HepG2 (cell line): ENCODE measurements around the gene IP6K1. TPM values are rescaled to one million over a fixed set of nuclear protein-coding genes. Genes with fewer than 3 reads are reported as not detected.

ENCODE experiments used
- FIP1L1 ChIP-seq: fragments of 200-400 bp; formaldehyde crosslinking; IDR thresholded peaks from 2 replicates; pipeline ENCODE4 v1.6.1; 2018; ENCODE audit warnings: low read depth, mild to moderate bottlenecking, low read length, moderate library complexity, borderline replicate concordance; ENCODE audit not compliant: insufficient read depth
- RCOR2 ChIP-seq: IDR thresholded peaks from 2 replicates; pipeline ENCODE4 v1.6.1; 2016; ENCODE audit warnings: missing biosample characterization, missing genetic modification reagents
- THYN1 ChIP-seq: sonication (generic); formaldehyde crosslinking; IDR thresholded peaks from 2 replicates; pipeline ENCODE4 v1.8.1; 2023; ENCODE audit warnings: low read depth, mild to moderate bottlenecking, moderate library complexity, missing genetic modification reagents, borderline replicate concordance
- ZFP37 ChIP-seq: sonication (generic); formaldehyde crosslinking; IDR thresholded peaks from 2 replicates; pipeline ENCODE4 v1.4.0; 2020; ENCODE audit warnings: missing genetic modification reagents, borderline replicate concordance
- ZFP82 ChIP-seq: sonication (generic); formaldehyde crosslinking; IDR thresholded peaks from 2 replicates; pipeline ENCODE4 v1.5.1; 2020; ENCODE audit warnings: mild to moderate bottlenecking, missing genetic modification reagents, borderline replicate concordance
- ZNF251 ChIP-seq: sonication (generic); formaldehyde crosslinking; IDR thresholded peaks from 2 replicates; pipeline ENCODE4 v1.9.0; 2021; ENCODE audit warnings: mild to moderate bottlenecking, missing genetic modification reagents
- ZNF563 ChIP-seq: sonication (generic); formaldehyde crosslinking; IDR thresholded peaks from 2 replicates; pipeline ENCODE4 v1.8.0; 2022; ENCODE audit warnings: mild to moderate bottlenecking, moderate library complexity, missing genetic modification reagents
- ZNF614 ChIP-seq: IDR thresholded peaks from 2 replicates; pipeline ENCODE4 v1.6.1; 2018; ENCODE audit warnings: missing biosample characterization, missing genetic modification reagents, inconsistent platforms, borderline replicate concordance
- polyA plus RNA-seq, 8 experiments: library from polyadenylated mRNA; depleted of rRNA in 3 of 8; stranded (reverse) in 7 of 8; unstranded in 1 of 8; fragments of >200 nt; fragmentation: Illumina TruSeq in 4 of 8; extraction: Trizol in 4 of 8; gene quantifications; 2 replicates each; pipeline versions ENCODE4 v1.2.1 to v1.2.3, GENCODE V29; 2011 to 2016; ENCODE audit warnings: low read depth in 4 of 8, missing spikeins in 1 of 8, mixed read lengths in 1 of 8; ENCODE audit not compliant: insufficient read depth in 1 of 8
- total RNA-seq, 5 experiments: library from RNA; depleted of rRNA; stranded (reverse); fragments of >200 nt; fragmentation: Illumina TruSeq; extraction: Trizol; gene quantifications; 2 replicates each; pipeline ENCODE4 v1.2.3, GENCODE V29; 2016; ENCODE audit warnings: low read depth in 1 of 5
- TF ChIP-seq, protein P1 (sequence below): sonication (generic); formaldehyde crosslinking; IDR thresholded peaks from 2 replicates; pipeline ENCODE4 v1.4.0; 2020; ENCODE audit warnings: missing genetic modification reagents
- TF ChIP-seq, protein P2 (sequence below), 2 experiments: sonication (generic) in 1 of 2; formaldehyde crosslinking in 1 of 2; IDR thresholded peaks; 2 replicates each; pipeline versions ENCODE4 v1.4.0 to v1.6.1; 2016 to 2020; ENCODE audit warnings: borderline replicate concordance in 1 of 2, low read depth in 1 of 2, mild to moderate bottlenecking in 1 of 2, missing genetic modification reagents in 1 of 2
- TF ChIP-seq, protein P3 (sequence below): sonication (generic); formaldehyde crosslinking; IDR thresholded peaks from 2 replicates; pipeline ENCODE4 v1.9.0; 2021; ENCODE audit warnings: missing genetic modification reagents, borderline replicate concordance

The IP6K1 gene
- total and polyA plus RNA-seq, 2 of the 13 experiments (the other 11 are each of a cell fraction or from before 2014, with no cell fraction given), result 17.7 to 29.7 TPM

DNA sequence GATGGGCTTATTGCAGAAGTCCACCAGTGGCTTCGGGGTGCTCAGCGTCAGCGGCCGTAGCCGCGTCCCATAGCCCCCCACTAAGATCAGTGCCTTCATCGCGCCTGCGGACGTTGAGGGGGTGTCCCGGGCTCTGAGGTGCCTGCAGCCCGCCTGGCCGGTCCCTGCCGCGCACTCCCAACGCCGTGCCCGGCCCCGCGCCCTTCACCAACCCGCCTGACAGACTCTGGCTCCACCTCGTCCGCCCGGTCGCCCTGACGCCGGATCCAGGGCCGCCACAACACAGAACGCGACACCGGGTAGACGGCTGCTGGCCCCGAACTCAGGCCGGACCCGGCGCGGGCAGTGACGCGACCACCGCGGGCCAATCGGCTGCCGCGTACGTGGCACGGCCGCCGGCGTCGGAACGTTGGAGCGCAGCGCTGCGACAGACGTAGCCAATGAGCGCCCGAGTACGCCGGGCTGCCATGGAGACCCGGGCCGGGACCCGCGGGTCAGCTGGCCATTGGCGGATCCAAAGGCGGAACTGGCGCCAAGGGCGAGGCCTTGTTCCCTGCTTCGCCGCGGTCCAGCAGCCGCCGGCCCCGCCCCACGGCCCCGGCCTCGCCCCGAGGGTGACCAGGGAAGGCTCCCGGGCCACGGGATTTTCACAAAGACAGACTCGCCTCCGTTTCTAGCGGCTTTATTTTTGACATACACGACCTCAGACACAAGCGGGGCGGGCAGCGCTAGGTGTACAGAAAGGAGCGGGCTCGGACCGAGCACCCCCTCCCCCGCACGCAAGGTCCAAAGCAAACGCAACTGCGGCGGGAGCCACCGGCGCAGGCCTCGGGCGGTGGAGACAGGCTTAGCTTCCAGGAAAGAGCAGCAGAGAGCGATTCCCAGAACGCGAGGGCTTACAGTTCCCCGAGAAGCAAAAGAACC lies 62.5 kb downstream of the IP6K1 start, which contains the start of gene GMPPB (continued):
- TF ChIP-seq, protein P1, sequence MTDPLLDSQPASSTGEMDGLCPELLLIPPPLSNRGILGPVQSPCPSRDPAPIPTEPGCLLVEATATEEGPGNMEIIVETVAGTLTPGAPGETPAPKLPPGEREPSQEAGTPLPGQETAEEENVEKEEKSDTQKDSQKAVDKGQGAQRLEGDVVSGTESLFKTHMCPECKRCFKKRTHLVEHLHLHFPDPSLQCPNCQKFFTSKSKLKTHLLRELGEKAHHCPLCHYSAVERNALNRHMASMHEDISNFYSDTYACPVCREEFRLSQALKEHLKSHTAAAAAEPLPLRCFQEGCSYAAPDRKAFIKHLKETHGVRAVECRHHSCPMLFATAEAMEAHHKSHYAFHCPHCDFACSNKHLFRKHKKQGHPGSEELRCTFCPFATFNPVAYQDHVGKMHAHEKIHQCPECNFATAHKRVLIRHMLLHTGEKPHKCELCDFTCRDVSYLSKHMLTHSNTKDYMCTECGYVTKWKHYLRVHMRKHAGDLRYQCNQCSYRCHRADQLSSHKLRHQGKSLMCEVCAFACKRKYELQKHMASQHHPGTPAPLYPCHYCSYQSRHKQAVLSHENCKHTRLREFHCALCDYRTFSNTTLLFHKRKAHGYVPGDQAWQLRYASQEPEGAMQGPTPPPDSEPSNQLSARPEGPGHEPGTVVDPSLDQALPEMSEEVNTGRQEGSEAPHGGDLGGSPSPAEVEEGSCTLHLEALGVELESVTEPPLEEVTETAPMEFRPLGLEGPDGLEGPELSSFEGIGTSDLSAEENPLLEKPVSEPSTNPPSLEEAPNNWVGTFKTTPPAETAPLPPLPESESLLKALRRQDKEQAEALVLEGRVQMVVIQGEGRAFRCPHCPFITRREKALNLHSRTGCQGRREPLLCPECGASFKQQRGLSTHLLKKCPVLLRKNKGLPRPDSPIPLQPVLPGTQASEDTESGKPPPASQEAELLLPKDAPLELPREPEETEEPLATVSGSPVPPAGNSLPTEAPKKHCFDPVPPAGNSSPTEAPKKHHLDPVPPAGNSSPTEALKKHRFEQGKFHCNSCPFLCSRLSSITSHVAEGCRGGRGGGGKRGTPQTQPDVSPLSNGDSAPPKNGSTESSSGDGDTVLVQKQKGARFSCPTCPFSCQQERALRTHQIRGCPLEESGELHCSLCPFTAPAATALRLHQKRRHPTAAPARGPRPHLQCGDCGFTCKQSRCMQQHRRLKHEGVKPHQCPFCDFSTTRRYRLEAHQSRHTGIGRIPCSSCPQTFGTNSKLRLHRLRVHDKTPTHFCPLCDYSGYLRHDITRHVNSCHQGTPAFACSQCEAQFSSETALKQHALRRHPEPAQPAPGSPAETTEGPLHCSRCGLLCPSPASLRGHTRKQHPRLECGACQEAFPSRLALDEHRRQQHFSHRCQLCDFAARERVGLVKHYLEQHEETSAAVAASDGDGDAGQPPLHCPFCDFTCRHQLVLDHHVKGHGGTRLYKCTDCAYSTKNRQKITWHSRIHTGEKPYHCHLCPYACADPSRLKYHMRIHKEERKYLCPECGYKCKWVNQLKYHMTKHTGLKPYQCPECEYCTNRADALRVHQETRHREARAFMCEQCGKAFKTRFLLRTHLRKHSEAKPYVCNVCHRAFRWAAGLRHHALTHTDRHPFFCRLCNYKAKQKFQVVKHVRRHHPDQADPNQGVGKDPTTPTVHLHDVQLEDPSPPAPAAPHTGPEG (CRISPR knock-in tag), result peak; percentile 27
- TF ChIP-seq ZNF563 (CRISPR knock-in tag), result no peak
- no peak for TF ChIP-seq RCOR2
- TF ChIP-seq ZNF251, result no peak
- TF ChIP-seq, protein P2, sequence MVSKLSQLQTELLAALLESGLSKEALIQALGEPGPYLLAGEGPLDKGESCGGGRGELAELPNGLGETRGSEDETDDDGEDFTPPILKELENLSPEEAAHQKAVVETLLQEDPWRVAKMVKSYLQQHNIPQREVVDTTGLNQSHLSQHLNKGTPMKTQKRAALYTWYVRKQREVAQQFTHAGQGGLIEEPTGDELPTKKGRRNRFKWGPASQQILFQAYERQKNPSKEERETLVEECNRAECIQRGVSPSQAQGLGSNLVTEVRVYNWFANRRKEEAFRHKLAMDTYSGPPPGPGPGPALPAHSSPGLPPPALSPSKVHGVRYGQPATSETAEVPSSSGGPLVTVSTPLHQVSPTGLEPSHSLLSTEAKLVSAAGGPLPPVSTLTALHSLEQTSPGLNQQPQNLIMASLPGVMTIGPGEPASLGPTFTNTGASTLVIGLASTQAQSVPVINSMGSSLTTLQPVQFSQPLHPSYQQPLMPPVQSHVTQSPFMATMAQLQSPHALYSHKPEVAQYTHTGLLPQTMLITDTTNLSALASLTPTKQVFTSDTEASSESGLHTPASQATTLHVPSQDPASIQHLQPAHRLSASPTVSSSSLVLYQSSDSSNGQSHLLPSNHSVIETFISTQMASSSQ (IDR thresholded peaks at IDR 0.05; ENCODE audit: low read depth), result no peak
- TF ChIP-seq, protein P2 (CRISPR knock-in tag; IDR thresholded peaks at IDR 0.05; ENCODE audit: borderline replicate concordance), result no peak; the same call in 1 of the 2 replicates
- TF ChIP-seq, protein P3, sequence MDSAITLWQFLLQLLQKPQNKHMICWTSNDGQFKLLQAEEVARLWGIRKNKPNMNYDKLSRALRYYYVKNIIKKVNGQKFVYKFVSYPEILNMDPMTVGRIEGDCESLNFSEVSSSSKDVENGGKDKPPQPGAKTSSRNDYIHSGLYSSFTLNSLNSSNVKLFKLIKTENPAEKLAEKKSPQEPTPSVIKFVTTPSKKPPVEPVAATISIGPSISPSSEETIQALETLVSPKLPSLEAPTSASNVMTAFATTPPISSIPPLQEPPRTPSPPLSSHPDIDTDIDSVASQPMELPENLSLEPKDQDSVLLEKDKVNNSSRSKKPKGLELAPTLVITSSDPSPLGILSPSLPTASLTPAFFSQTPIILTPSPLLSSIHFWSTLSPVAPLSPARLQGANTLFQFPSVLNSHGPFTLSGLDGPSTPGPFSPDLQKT (CRISPR knock-in tag), result no peak
- TF ChIP-seq ZFP82 (CRISPR knock-in tag), result no peak
- TF ChIP-seq THYN1, result no peak
- TF ChIP-seq ZNF614, result 0 out of 2 replicates have a peak, but pooled peaks have one; percentile 30
- TF ChIP-seq FIP1L1, result no peak
- no peak; the same call in 1 of the 2 replicates for TF ChIP-seq ZFP37 (CRISPR knock-in tag)
